Mucosa of descending colon (tissue), 3 donors: ENCODE measurements around the gene SPAG8. TPM values are rescaled to one million over a fixed set of nuclear protein-coding genes. Genes with fewer than 3 reads are reported as not detected.

Experiments
- ATAC-seq: fragments of 200-7000 bp; cut with Tn5 transposase; one replicate; pipeline ENCODE4 v1.9.1; 2020; ENCODE audit warnings: mild to moderate bottlenecking, moderate library complexity
- DNase-seq, 3 donors: peaks; one replicate each; pipeline ENCODE4 v3.0.0-alpha.2; 2020
- H3K36me3 ChIP-seq: fragments of 200-600 bp; one replicate; pipeline ENCODE4 v1.8.0; 2021; ENCODE audit warnings: low read depth, mild to moderate bottlenecking
- H3K4me1 ChIP-seq: fragments of 200-600 bp; one replicate; pipeline ENCODE4 v1.8.0; 2021; ENCODE audit warnings: low read depth, mild to moderate bottlenecking
- H3K4me3 ChIP-seq: fragments of 200-600 bp; one replicate; pipeline ENCODE4 v1.8.0; 2021; ENCODE audit warnings: mild to moderate bottlenecking
- H3K9me3 ChIP-seq: fragments of 200-600 bp; one replicate; pipeline ENCODE4 v1.8.0; 2021; ENCODE audit warnings: mild to moderate bottlenecking
- intact Hi-C, 2 donors: fragments of 100-400 bp; cut with DNase I in 1 of 2; cut with micrococcal nuclease in 1 of 2; formaldehyde crosslinking; loops; one replicate each; pipeline versions ENCODE4 v1.11.0 to v1.11.1; 2022; cut with DNase I, micrococcal nuclease
- total RNA-seq, 3 donors: library from RNA; stranded (reverse); fragmentation: NEBNext Ultra II Directional in 2 of 3; extraction: Animal tissue kit (Norgen Biotek cat#: 25700) in 2 of 3; gene quantifications; one replicate each; pipeline versions ENCODE4 v1.2.1 to v1.2.4, GENCODE V29; 2021 to 2023
- TF ChIP-seq, protein P1 (sequence below): fragments of 200-600 bp; IDR thresholded peaks from one replicate; pipeline ENCODE4 v1.8.0; 2022; ENCODE audit warnings: antibody characterized with exemption, mild to moderate bottlenecking
- donor health status: DM: no; HTN: no; CAD: no; lungs with moderate emphysema.
- donor health status: DM: no; HTN: no; CAD: no.
- donor health status: DM: no; HTN: yes; CAD: no.

The SPAG8 gene
- total RNA-seq, 3 donors from 2014 or later, result 0.84 to 2.5 (median 0.92) TPM

DNA sequence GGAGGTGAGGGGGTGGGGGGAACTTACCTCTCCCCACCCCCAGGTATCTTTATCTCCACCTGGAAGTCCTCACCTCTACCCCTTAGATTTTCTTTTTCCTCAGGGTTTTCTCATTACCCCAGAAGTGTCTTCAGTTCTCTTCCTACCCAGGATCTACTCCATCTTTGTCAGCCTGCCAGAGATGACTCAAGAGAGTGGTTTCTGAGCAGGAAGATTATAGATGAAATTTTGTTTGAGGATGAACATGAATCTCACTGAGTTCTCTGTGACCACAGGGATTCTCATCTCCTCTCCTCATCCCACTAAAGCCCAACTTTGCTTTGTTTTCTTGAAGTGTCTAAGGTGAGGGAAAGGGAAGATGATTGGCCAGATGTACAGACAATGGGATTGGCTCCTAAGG, 8.0 kb upstream of the SPAG8 start:
- intact Hi-C loops, result no loop called here
- ATAC-seq, result no peak
- TF ChIP-seq, protein P1, sequence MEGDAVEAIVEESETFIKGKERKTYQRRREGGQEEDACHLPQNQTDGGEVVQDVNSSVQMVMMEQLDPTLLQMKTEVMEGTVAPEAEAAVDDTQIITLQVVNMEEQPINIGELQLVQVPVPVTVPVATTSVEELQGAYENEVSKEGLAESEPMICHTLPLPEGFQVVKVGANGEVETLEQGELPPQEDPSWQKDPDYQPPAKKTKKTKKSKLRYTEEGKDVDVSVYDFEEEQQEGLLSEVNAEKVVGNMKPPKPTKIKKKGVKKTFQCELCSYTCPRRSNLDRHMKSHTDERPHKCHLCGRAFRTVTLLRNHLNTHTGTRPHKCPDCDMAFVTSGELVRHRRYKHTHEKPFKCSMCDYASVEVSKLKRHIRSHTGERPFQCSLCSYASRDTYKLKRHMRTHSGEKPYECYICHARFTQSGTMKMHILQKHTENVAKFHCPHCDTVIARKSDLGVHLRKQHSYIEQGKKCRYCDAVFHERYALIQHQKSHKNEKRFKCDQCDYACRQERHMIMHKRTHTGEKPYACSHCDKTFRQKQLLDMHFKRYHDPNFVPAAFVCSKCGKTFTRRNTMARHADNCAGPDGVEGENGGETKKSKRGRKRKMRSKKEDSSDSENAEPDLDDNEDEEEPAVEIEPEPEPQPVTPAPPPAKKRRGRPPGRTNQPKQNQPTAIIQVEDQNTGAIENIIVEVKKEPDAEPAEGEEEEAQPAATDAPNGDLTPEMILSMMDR, result no peak
- DNase-seq, result no peak
- no peaks in the 10 kb centered on the region for H3K36me3 ChIP-seq
- H3K4me3 ChIP-seq, result no peak overlapping the region
- no peaks in the 10 kb centered on the region for H3K9me3 ChIP-seq
- no peaks in the 10 kb centered on the region for H3K4me1 ChIP-seq

DNA sequence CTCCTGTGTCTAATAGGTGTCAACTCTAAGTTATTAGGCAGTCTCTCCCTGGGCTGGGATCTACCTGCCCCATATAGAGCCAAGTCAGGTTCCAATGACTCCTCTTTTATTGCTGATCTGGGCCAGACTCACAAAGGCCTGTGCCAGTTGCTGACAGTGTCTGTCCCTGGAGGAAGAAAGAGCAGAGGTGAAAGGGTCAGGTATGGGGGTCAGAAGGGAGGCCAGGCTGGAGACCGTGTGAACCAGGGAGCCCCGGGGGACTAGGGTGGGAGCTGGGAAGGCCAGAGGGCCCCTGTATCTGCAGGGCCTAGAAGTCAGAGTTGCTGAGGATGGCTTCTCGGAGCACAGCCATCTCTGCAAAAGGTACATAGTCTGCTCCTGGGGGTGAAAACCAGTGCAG, 6.3 kb upstream of the SPAG8 start:
- Histone ChIP-seq H3K4me3 (no peak overlapping the region), H3K4me1 (peaks cover 9% of the 10 kb centered on the region), H3K36me3 (no peaks in the 10 kb centered on the region), H3K9me3 (no peaks in the 10 kb centered on the region)
- no peak for DNase-seq
- intact Hi-C loops, result no loop called here
- TF ChIP-seq, protein P1, result no peak
- ATAC-seq, result no peak

DNA sequence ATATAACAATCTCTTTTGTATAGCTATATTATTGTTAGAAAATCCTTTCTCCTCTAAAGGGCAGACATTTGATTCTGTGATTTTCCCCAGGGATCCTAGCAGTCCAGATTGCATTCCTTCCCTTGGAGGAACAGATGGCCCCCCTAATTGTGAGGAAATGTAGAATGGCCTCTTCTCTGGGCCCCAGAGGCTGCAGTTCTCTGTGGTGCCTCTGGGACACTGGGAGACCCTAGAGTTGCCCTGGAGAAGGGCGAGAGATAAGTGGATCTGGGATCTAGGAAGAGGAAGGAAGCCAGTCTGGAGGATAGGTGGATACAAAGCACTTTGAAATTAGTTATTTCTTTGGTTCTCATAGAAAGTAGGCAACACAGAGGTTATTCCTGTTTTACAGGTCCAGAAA, 4.6 kb upstream of the SPAG8 start:
- Histone ChIP-seq H3K36me3 (no peaks in the 10 kb centered on the region), H3K9me3 (no peaks in the 10 kb centered on the region), H3K4me1 (peaks cover 20% of the 10 kb centered on the region), H3K4me3 (no peak overlapping the region)
- DNase-seq, result no peak
- no peak for ATAC-seq
- TF ChIP-seq, protein P1, result no peak
- intact Hi-C loops, result no loop called here

DNA sequence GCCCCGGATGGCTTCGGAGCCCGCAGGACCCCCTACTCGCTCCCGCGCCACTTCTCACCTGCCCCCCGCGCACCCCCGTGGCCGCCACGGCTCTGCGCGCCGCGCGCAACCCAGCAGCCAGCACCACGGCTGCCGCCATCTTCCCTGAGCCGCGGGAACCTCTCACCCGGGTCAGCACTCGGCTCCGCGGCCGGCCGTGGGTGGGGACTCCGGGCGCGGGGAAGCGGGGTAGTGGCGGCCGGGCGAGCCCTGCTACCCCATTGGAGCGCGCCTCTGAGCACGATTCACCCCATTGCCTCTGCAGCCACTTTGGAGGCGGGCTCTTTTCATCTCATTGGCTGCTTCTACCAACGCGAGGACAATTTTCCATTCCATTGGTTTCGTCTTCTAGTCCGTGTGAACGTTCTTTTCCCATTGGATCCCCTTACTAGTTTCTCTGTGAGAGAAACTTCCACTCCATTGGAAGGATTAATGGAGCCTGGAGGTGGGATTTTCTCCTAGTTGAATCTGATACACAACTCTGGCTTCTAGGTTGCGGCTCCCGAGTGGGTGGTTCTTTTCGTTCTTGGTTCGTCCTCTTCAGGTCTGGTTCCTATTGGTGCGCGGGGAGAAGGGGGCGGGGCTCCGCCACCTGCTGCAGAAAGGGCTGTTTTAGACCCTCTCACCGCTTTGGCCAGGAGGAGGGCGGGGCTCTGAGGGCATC, 2.9 kb upstream of the SPAG8 start, which contains the start of gene HINT2:
HINT2 (minus strand) TSS at position 202 of the 703 bp plus-strand sequence; CDS start at position 139, 63 bp downstream.
- DNase-seq (peak; percentile 97 to 99 (median 99)), ATAC-seq (peak; percentile 89)
- TF ChIP-seq, protein P1, result no peak
- no peaks in the 10 kb centered on the region for H3K36me3 ChIP-seq
- H3K4me3 ChIP-seq, result peak within 1 kb of the TSS; percentile 87
- H3K4me1 ChIP-seq, result peaks cover 20% of the 10 kb centered on the region
- H3K9me3 ChIP-seq, result no peaks in the 10 kb centered on the region
- intact Hi-C loops, result no loop called here

DNA sequence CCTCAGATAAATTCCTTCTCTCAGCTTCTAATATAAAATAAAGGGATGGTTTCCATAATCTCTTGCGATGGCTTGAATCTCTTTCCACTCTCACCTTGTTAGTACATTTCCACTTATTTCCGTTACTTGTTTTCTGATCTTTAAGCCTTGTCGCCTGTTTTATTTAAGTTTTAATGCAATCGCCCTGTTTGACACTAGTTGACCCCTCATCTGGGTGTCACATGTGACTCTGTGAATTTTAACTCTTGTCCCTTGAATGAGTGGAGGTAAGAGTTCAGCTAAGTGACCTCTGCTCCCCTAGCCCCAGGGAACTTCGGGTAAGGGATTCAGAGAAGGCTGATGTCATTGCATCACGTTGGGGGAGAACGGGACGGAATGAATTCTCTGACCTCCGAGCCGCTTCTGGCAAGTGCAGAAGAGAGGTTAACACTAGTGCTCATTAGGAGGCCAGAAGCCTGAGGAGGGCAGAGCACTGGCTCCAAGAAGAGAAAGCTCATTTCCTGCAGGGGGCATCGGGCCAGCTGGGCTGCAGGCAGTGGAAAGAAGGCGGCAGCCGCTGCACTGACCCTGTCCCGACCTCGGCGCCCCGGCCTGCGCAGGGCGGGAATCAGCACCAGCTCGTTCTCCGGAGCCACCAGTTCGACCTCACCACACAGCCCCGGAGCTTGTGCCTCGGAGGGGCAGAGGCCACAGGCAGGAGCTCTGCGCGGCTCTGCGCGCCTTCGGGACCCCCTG, 2.2 kb upstream of the SPAG8 start:
- peak; percentile 52 for ATAC-seq
- TF ChIP-seq, protein P1, result no peak
- H3K4me3 ChIP-seq, result peak overlapping the region; percentile 87
- no peaks in the 10 kb centered on the region for H3K36me3 ChIP-seq
- peaks cover 20% of the 10 kb centered on the region for H3K4me1 ChIP-seq
- H3K9me3 ChIP-seq, result no peaks in the 10 kb centered on the region
- intact Hi-C loops, result no loop called here
- peak; percentile 67 to 85 (median 81) for DNase-seq
